HUES6 (cell line): ENCODE measurements around the gene MUC4.
"Not testable (repeated sequence)": the region's sequence is repeated elsewhere in the genome, so short reads cannot be mapped to it uniquely, and the experiment has no call there.

Experiments used
- H3K27ac ChIP-seq: 2 replicates; pipeline ENCODE4 v1.7.0; 2013; ENCODE audit warnings: low read depth, mild to moderate bottlenecking, low read length, inconsistent platforms
- H3K27me3 ChIP-seq: 2 replicates; pipeline ENCODE4 v1.6.1; 2013; ENCODE audit warnings: low read length; ENCODE audit not compliant: control insufficient read depth, insufficient read depth
- H3K36me3 ChIP-seq: 2 replicates; pipeline ENCODE4 v1.6.1; 2013; ENCODE audit warnings: low read length; ENCODE audit not compliant: control insufficient read depth, insufficient read depth
- H3K4me1 ChIP-seq: 2 replicates; pipeline ENCODE4 v1.6.1; 2013; ENCODE audit warnings: low read length; ENCODE audit not compliant: control insufficient read depth, insufficient read depth
- H3K4me3 ChIP-seq: 2 replicates; pipeline ENCODE4 v1.5.1; 2013; ENCODE audit warnings: low read depth, low read length
- H3K9ac ChIP-seq: one replicate; pipeline ENCODE4 v1.6.1; 2013; ENCODE audit warnings: mild to moderate bottlenecking, low read length
- H3K9me3 ChIP-seq: 2 replicates; pipeline ENCODE4 v1.6.1; 2013; ENCODE audit warnings: low read depth, low read length; ENCODE audit not compliant: control insufficient read depth, insufficient read depth

The MUC4 gene

GRCh38 chr3:195722139-195722995 is 89.4 kb downstream of the MUC4 start:
- H3K27me3 ChIP-seq, H3K36me3 ChIP-seq, H3K9me3 ChIP-seq, H3K4me3 ChIP-seq, H3K4me1 ChIP-seq, H3K27ac ChIP-seq, H3K9ac ChIP-seq: not testable (repeated sequence)

DNA sequence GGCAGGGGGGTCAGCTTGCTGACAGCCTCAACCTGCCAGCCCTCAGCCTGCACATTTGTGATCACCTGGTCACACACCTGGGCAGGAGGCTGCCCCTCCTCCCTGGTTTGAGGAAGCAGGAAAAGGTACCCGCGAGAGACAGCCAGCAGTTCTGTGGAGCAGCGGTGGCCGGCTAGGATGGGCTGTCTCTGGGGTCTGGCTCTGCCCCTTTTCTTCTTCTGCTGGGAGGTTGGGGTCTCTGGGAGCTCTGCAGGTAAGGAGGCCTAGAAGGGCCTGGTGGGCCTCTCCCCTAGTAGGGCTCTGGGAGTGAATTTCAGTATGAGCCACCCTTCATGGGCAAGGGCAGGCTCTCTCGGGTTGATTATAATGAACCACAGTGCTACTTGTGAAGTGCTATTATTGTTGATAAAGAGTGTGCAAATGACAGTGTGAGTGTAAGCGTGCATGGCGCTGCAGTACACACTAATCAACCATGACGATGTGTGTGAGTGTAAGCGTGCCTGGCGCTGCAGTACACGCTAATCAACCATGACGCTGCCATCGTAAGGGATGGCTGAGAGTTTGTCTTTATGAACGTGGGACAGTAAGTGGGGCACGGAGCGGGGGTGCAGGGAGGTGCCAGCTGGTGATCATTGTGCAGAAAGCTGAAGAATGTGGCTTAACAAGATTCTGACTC is 90.8 kb downstream of the MUC4 start, which contains the start of gene MUC20:
Gene MUC20, plus strand, starts transcription at position 148 of the 676 bp plus-strand sequence. Its CDS starts 30 bp downstream, at position 178.
- not testable (repeated sequence) for H3K4me1 ChIP-seq, H3K9ac ChIP-seq, H3K27ac ChIP-seq, H3K9me3 ChIP-seq, H3K4me3 ChIP-seq, H3K27me3 ChIP-seq, H3K36me3 ChIP-seq

GRCh38 chr3:195719514-195720254 is 92.0 kb downstream of the MUC4 start:
- H3K9ac ChIP-seq, H3K9me3 ChIP-seq, H3K27ac ChIP-seq, H3K4me1 ChIP-seq, H3K27me3 ChIP-seq, H3K36me3 ChIP-seq, H3K4me3 ChIP-seq: not testable (repeated sequence)

DNA sequence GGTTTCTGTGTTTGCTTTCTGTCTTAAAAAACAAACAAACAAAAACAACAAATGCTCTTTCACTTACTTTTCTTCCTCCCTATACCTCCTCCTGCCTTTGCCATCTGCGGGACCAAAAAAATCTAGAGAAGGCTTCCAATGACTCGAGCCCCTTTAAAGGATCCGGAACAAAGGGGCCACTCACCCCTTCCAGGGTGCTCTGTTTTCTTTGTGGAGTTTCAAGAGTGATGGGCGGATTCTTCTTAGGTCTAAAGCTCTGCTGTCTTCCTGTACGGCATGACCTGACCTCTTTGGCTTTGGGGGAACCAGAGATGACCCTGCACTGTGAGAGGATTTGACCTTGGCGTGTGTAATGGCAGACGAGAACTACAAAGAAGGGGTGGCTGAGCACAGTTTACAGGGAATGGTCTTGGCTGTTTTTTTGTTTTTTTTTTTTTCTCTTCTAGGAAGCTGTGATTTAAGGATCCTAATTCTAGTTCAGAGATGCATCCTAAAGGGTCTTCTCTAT is 93.2 kb downstream of the MUC4 start:
- Histone ChIP-seq H3K36me3 (no peaks in the 10 kb centered on the region), H3K9me3 (no peaks in the 10 kb centered on the region), H3K4me1 (peaks cover 8% of the 10 kb centered on the region; the same call in 1 of the 2 replicates), H3K27me3 (no peaks in the 10 kb centered on the region), H3K4me3 (no peak overlapping the region), H3K27ac (no peak overlapping the region), H3K9ac (no peak overlapping the region)

- peaks cover 8% of the 10 kb centered on the region; the same call in 1 of the 2 replicates for H3K4me1 ChIP-seq
- H3K9me3 ChIP-seq, result no peaks in the 10 kb centered on the region
- H3K27me3 ChIP-seq, result no peaks in the 10 kb centered on the region
- H3K36me3 ChIP-seq, result no peaks in the 10 kb centered on the region
- no peak overlapping the region for H3K9ac ChIP-seq
- no peak overlapping the region for H3K4me3 ChIP-seq
- no peak overlapping the region for H3K27ac ChIP-seq
These were observed 93.8 kb downstream of the MUC4 start for GRCh38 chr3:195717852-195718476.

- Histone ChIP-seq H3K9me3 (no peaks in the 10 kb centered on the region), H3K4me3 (no peak overlapping the region), H3K36me3 (no peaks in the 10 kb centered on the region), H3K27me3 (no peaks in the 10 kb centered on the region), H3K4me1 (peaks cover 8% of the 10 kb centered on the region; the same call in 1 of the 2 replicates), H3K9ac (no peak overlapping the region), H3K27ac (no peak overlapping the region)
These were observed 94.3 kb downstream of the MUC4 start for GRCh38 chr3:195717416-195717815.

DNA sequence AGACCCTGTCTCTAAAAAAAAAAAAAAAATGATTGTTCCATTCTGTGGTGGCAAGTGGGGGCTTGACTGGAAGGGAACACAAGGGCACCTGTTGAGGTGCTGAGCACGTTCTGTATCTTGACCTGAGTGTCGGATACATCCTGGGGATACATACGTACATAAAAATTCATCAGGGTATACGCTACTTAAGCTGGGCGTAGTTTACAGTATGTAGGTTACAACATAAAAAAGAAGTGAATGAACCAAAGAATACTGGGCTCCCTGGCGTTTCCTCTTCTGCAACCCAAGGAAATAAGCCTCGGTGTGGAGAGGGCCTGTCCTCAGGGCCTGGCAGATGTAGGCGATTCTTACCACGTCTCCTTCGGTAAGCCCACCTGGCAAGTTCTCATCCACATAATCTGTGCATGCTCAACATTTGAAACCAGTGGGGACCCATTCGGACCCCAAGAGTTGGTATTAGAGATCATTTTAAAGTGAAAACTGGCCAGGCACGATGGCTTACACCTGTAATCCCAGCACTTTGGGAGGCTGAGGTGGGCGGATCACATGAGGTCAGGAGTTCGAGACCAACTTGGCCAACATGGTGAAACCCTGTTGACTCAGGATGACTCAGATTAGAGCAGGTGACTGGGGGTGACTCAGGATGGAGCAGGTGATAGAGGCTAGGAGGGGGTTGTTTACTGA is 96.0 kb downstream of the MUC4 start:
- Histone ChIP-seq H3K27ac (no peak overlapping the region), H3K9ac (no peak overlapping the region), H3K27me3 (no peaks in the 10 kb centered on the region), H3K4me3 (no peak overlapping the region), H3K36me3 (no peaks in the 10 kb centered on the region), H3K4me1 (peaks cover 8% of the 10 kb centered on the region; the same call in 1 of the 2 replicates), H3K9me3 (no peaks in the 10 kb centered on the region)

DNA sequence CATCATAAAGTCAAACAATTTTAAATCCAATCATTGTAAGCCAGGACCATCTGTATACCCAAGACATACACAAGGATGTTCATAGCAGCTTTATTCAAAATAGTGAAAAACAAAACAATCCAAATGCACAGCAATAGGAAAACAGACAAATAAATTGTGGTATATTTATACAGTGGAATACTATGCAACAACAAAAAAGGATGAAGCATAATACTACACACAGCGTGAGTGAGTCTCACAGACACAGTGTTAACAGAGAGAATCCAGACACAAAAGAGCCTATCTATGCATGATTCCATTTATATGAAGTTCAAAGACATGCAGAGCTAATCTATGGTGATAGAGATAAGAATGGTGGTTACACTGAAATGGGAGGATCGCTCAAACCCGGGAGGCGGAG is 96.6 kb downstream of the MUC4 start:
- Histone ChIP-seq H3K27me3 (no peaks in the 10 kb centered on the region), H3K27ac (no peak overlapping the region), H3K9me3 (no peaks in the 10 kb centered on the region), H3K9ac (no peak overlapping the region), H3K4me1 (peaks cover 8% of the 10 kb centered on the region; the same call in 1 of the 2 replicates), H3K36me3 (no peaks in the 10 kb centered on the region), H3K4me3 (no peak overlapping the region)

DNA sequence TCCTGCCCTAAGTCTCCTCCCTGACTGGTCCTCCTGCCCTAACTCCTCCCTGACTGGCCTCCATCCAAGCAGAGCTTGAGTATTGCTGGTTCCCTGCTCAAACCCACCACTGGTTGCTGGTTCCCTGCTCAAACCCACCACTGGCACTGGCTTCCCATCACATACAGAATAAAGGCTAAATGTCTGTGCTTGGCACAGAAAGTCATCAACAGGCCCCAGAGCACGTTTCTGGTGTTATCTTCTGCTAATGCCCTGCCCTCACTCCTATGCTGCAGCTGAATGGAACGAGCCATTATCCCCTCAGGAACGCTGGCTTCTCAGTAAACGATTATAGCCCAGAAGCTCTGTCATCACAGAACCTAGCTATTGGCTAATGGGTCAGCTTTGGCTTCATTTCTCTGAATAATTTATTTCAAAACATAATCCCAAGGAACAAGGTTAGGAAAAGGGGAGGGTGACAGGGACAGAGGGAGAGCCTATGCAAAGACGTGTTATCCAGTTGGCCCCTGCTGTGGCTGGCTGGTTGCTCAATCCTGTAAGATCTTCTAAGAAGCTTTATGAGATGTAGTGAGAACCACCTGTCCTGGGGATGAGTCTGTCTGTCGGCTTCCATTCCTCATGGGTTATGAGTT is 97.2 kb downstream of the MUC4 start:
- no peak overlapping the region for H3K4me3 ChIP-seq
- H3K9ac ChIP-seq, result no peak overlapping the region
- H3K27ac ChIP-seq, result no peak overlapping the region
- H3K9me3 ChIP-seq, result no peaks in the 10 kb centered on the region
- H3K4me1 ChIP-seq, result peaks cover 8% of the 10 kb centered on the region; the same call in 1 of the 2 replicates
- no peaks in the 10 kb centered on the region for H3K27me3 ChIP-seq
- no peaks in the 10 kb centered on the region for H3K36me3 ChIP-seq

GRCh38 chr3:195713150-195713549 is 98.6 kb downstream of the MUC4 start:
- not testable (repeated sequence) for H3K4me1 ChIP-seq, H3K4me3 ChIP-seq, H3K27me3 ChIP-seq, H3K9me3 ChIP-seq, H3K9ac ChIP-seq, H3K36me3 ChIP-seq, H3K27ac ChIP-seq
